HG03066 (cell line): ENCODE results near the gene SLC10A1.
"Not testable (repeated sequence)": the region's sequence is repeated elsewhere in the genome, so short reads cannot be mapped to it uniquely, and the experiment has no call there.

ENCODE experiments used
- ATAC-seq: cut with Tn5 transposase; IDR thresholded peaks from one replicate; pipeline ENCODE4 v1.9.1; 2021; ENCODE audit warnings: low read depth; ENCODE audit not compliant: unreplicated experiment

The SLC10A1 gene

DNA sequence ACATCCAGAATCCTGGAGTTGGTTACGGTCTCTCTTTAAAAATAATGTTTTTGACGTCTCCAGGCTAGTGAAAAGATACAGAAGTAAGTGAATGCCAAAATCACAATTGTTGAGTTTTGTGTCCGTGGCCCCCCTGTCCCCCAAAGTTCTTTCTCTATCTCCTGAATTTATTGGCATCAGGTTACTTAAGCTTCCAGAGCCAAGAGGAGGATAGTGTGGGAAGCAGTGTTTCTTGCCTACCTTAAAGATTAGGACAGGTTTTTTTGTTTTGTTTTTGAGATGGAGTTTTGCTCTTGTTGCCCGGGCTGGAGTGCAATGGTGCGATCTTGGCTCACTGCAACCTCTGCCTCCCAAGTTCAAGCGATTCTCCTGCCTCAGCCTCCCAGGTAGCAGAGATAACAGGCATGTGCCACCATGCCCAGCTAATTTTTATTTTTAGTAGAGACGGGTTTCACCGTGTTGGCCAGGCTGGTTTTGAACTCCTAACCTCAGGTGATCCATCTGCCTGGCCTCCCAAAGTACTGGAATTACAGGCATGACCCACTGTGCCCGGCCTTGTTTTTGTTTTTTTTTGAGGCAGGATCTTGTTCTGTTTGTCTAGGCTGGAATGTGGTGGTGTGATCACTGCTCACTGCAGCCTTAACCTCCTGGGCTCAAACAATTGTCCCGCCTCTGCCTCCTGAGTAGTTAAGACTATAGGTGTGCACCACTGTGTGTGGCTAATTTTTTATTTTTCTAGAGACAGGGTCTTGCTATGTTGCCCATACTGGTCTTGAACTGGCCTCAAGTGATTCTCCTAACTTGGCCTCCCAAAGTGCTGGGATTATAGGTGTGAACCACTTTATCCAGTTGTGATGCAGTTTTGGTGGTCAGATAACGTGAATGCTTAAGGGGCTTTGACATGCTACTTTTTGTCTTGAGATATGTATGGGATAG, 24.7 kb downstream of the SLC10A1 start:
- no peak for ATAC-seq

DNA sequence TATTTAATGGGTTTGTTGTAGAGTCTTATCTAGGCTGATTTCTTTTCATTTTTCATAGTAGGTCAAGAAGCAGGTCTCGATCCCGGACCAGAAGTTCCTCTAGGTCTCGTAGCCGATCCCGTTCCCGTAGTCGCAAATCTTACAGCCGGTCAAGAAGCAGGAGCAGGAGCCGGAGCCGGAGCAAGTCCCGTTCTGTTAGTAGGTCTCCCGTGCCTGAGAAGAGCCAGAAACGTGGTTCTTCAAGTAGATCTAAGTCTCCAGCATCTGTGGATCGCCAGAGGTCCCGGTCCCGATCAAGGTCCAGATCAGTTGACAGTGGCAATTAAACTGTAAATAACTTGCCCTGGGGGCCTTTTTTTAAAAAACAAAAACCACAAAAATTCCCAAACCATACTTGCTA, 25.9 kb downstream of the SLC10A1 start:
- no peak for ATAC-seq

DNA sequence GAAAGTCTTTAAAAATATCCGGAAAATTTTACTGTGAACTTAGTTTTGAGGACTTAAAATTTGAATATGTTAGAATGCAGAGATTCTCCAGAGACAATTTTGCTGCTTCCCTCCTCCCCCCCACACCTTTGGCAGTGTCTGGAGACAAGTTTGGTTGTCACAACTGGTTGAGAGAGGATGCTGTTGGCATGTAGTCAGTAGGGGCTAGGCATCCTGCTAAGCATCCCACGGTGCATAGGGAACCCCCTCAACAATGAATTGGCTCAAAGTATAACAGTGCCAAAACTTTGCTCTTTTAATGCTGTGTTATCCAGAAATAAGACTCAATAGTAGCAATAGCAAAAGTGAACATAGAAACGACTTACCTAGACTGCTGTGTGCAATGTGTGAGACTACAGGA, 26.5 kb downstream of the SLC10A1 start:
- no peak for ATAC-seq

DNA sequence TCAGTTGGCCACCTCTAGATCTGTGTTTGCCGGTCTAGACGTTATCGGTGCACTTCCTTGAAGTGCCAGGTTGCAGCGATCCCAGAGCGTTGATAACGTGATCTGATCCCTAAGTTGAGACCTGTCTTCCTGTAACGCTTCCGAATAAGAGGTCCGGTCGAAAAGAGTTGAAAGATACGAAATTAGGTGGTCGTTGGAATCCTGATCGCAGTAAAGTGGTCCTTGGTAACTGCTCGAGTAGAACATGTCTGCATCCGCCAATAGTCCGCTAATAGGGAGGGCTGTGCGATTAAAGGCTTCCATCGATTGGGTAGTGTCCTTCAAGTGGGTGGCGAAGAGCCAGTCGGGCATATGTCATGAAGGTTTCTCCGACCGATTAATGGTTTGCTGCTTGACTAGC, 27.4 kb downstream of the SLC10A1 start:
- ATAC-seq, result no peak

DNA sequence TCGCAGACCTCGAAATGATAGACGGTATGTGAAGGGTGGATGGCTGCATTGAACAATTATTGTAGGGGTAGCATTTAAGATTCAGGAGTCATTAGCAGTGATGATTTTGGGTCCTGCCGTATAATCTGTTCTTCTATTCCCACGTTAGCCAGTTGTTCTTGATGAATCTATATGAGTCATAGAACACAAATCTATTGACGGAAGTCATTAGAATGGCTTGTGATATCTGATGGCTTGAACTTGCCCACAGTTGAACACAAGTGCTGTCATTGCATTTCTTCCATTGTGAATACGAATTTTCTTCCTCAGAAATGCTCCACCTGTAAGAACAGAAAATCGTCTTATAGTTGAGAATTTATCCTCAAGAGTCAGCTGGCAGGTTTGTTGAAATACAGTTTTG, 28.2 kb downstream of the SLC10A1 start:
- no peak for ATAC-seq

DNA sequence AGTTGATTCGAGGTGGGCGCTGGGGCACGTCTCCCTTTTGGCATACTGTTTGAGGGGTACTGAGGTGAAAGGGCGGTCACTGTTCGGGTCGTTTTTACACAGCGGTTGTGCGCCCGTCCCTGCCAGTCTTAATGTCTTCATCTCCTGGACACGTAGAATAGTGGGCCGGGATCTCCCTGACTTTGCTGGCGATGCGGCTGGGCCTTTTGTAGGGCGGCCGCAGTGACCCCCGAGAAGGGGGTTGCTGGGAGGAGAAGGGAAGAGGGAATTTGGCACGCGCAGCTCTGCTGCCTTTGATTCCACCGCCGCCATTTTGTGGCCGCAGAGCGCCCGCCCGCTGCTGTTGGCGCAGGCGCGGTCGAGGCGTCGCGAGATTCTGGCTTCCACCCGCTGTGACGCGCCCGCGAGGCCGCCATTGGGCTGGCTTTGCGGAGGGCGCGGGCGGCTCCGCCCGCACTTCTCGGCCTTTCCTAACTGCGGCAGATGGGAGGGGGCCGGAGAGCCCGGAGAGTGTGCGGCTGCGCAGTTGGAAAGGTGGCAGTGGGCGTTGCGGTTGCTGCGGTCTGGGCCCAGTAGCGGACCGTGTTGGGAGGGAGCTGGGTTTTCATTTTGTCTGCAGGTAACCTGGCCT, 29.6 kb downstream of the SLC10A1 start:
- peak; percentile 59 for ATAC-seq

DNA sequence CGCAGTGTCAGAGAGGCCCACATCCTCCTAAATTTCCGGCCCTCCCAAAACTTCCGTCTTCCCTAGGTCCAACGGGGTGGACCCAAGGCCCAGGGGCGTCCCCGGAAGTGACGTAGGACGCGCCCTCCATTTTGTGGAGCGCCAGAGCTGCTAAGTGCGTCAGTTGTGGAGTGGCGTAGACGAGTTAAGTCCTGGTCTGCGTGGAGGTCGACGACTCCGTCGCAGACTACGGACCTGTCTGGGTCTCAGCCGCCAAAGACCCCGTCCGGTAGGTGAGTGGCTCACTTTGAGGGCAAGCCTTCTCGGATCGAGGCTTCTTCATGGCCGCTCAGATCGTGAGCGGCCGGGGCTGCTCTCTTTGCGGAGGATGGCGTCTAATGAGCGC, 30.1 kb downstream of the SLC10A1 start, which contains the start of gene SRSF5:
SRSF5 (plus strand) TSS at position 159 of the 385 bp plus-strand sequence. CDS start 1,015 bp downstream, outside the sequence.
- peak; percentile 77 for ATAC-seq

DNA sequence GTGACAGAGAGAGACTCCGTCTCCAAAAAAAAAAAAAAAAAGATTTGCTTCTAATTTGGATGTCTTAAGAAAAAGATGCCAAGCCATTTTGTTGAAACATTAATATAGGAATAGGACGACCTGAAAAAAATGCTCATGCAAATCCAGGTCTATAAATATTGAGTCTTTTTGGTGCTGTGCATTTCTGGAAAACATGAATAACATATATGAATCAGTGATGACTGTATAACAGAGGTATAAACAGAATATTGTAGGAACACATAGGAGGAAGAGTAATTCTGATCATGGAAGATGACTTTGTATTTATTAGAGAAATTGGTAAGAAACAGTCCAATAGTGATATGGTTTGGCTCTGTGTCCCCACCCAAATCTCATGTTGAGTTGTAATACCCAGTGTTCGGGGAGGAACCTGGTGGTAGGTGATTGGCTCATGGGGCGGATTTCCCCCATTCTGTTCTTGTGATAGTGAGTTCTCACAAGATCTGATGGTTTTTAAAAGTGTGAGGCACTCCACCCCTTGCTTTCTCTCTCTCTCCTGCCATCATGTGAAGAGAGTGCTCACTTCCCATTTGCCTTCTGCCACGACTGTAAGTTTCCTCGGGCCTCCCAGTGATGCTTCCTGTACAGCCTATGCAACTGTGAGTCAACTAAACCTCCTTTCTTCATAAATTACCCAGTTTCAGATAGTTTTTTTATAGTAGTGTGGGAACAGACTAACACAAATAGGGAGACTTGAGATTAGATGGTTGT, 33.1 kb downstream of the SLC10A1 start:
- ATAC-seq, result no peak

DNA sequence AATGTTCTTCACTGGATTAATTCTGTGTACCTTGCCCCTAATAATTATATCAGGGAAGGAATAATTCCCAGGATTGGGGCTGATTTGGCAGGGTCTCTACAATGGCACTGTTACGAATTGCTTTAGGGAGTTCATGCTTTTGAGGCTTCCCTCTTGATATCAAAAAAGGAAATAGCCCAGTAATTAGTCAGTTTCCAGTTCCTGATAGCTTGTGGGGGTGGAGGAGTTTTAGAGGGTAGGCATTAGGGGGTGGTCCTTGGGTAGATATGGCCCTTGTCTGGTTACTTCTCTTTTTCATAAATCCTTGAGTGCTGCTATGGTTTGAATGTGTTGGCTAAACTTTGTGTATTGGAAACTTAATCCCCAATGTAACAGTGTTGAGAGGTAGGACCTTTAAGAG, 36.2 kb downstream of the SLC10A1 start:
- no peak for ATAC-seq

DNA sequence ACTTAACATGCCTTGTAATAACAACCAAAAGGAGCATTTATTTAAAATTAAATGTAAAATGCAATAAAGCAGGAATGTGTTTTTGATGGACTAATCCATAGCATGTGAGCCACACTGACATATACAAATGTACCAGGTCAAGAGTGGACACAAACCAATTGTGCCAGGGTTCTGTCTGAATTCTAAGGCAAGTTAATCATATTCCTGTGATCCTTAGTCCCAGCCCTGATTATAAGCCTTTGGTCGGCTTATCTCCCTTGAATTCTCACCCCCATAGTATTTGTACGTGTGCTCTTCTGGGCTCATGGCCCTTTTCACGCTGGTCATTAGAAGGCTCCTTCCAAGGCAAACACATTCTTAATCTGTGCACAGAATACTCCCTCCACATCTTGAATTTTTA, 40.7 kb downstream of the SLC10A1 start:
- ATAC-seq, result no peak

DNA sequence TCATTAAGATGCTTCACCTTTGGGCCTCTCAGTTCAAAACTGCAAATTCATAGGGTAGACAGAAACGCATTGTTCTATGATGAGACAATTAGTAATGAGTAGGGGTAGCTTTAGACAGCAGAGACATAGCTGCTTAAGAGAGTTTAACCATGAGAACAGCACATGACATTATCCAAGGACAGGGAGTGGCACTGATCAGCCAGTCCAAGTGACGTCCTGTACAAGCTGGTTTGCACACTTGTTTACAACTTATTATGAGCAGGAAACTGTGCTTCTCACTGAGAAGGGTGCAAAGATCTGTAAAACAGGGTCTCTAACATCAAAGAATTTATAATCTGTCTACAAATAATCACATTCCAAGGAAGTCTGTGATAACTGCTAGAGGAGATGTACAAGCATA, 41.3 kb downstream of the SLC10A1 start:
- no peak for ATAC-seq

DNA sequence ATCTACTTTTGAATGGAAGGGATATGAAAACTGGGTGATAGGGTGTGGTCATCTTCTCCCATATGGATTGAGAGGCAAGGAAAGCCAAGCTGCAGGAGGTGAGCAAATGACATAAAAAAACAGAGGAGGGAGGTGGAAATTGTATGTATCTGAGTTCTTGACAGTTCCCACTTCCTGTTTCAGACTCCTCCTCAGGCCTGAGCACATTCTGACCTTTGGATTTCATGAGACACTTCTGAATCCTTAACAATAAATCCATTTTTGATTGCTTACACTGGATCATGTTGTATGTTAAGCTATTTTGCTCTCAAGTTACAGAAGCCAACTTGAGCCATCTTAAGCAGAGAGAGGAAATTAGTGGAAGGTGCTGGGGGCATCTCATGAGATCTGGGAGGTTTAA, 41.7 kb downstream of the SLC10A1 start:
- ATAC-seq, result no peak

DNA sequence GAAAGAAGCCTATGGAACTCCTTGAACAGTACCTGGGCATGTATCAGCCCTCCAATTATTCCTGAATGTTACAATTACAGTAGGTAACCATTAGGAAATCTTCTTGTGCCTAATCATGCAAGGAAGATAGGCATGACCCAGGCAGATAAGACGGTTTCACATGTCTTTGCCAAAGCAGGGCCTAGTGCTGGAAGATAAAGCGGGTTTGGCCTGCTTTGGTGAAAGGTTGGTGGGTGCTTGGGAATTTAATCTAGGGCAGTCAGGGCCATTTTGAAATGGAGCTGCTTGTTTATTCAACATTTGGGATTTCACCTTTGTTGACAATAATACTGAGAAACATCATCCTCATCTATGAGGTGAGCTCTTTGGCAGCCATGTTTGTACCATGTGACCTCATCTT, 42.6 kb downstream of the SLC10A1 start:
- no peak for ATAC-seq

DNA sequence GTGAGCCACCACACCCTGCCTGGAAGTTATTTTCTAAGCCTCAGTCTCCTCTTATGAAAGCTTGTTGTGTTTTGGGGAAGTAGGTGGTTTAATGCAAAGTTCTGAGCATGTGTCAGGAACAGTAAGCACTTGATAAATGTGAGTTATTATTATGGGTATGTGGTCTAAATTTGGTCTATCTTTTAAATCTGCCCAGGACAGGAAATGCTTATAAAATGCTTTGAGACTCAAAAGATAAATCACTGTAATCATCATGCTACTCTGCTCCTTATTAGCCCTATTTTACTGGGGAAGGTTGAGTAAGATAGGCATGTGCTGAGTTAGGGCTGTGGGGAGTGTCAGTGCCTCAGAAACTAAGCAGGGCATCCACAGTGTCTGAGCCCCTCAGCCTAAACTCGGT, 43.2 kb downstream of the SLC10A1 start:
- no peak for ATAC-seq

DNA sequence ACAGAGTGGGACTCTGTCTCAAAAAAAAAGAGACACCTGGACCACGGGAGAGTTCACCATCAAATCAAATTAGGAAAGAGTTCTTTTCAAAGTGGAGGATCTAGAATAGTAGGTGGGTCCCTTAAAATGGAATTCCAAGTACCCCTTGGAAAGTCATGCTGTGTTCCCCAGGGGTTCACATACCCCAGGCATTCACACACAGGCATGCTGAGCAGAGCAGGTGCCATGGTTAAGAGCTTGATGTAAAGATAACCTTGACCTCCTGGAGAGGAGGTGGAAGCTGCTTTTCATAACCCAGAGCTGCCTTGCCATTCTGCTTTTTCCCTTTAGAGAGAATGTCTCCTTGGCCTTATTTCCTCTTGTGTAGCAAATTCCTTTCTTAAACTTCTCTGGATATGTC, 44.3 kb downstream of the SLC10A1 start:
- ATAC-seq, result no peak

DNA sequence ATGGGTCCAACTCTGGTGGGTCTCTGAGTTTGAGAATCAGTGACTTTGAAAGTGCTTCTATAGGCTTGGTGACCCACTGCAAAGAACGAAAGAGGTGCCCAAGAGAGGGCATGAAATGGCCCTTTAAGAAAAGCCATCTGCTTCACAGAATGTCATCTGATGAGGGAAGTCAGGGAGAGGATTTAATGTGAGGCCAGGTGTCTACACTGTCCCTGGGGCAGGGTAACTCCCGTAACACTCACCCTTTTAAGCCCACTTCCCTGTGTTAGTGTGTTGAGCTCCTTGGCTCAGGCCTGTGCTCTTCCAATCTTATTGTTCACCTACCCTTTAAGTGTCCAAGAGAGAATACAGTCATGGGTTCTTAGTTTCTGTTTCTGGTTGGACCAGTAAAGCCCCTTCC, 46.5 kb downstream of the SLC10A1 start:
- ATAC-seq, result no peak

DNA sequence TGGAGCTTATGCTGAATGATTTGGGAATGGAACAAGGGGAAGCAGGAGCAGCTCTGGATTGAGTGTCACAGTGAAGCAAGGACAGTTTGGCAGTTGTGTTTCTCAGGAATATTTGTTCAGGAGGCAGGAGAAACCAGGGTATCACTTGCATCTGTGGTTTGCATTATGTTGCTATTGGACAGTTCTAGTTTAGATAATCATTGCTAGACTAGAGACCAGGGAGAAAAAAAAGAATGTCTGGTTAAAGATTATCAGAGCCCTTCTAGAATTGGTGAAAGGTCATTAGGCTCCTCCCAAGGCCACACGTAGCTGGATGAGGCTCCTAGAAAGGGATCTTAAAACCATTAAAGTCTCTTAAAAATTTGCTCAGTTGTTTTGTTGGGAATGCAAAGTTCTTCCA, 47.1 kb downstream of the SLC10A1 start:
- no peak for ATAC-seq

DNA sequence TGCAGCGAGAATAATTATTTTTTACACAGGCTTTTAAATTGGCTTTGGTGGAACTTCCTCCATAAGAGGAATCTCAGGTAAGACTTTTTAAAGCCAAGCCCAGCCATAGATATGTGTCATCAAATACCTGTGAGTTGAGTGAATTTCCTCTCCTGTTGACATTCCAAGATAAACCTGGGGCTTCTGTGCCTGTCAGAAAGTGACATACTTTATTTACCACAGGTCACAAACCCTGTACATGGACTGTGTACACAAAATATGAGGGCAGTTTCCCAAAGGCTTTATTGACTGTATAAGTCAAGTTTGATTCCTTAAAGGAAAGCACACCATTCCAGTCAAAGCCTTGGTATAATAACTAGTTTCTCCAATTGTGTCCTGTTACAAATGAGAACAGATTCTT, 56.0 kb downstream of the SLC10A1 start:
- ATAC-seq, result no peak

DNA sequence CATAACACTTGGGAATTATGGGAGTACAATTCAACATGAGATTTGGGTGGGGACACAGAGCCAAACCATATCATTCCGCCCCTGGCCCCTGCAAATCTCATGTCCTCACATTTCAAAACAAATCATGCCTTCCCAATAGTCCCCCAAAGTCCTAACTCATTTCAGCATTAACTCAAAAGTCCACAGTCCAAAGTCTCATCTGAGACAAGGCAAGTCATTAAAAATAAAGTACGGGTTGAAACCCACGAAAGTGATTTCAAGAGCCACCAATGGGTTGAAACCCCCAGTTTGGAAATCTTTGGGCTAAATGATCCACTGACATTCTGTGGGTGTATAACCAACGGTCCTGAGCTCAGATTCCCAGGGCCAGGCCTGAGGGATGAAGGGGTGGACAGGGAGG, 60.6 kb downstream of the SLC10A1 start:
- not testable (repeated sequence) for ATAC-seq

DNA sequence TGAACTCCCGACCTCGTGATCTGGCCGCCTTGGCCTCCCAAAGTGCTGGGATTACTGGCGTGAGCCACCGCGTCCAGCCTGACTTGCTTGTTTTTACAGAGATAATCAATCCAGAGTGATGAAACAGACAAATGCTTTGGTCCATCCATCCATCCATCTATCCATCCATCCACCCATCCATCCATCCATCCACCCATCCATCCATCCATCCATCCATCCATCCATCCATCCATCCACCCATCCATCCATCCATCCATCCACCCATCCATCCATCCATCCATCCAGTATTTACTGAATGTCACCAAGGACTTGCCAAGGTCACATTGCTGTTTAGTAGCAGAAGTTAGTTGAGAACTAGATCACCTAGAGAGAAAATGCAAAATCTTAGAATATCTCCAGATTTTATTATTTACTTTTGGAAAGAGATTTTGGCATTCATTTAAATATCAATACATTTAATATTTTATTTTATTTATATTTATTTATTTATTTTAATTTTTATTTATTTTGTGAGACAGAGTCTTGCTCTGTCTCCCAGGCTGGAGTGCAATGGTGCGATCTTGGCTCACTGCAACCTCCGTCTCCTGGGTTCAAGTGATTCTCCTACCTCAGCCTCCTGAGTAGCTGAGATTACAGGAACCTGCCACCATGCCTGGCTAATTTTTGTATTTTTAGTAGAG, 65.0 kb downstream of the SLC10A1 start:
- ATAC-seq, result not testable (repeated sequence)

DNA sequence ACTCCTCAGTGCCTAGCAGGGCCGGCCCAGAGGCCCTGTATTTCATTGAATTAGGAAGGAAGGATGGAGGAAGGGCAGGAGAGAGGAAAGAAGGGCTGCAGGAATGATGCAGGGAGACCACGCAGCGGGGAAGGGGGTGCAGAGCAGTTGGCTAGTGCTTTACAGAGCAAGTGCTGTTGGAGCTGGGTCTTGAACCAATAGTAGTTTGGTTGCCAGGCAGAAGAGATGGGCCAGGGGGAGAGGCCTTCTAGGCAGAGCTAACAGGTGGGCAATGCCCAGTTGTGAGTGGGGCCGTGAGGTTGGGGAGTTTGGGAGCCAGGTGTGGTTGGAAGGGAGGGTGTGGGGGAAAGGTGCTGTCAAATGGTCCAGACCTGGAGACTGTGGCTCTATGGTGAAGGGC, 69.2 kb downstream of the SLC10A1 start:
- ATAC-seq, result no peak
